GDM1 (cell line): ENCODE results near the gene TNFAIP2.
A peak's percentile ranks its signal among the peaks of the same experiment; 100 is the strongest.
"Not testable (repeated sequence)": the region's sequence is repeated elsewhere in the genome, so short reads cannot be mapped to it uniquely, and the experiment has no call there.

Experiments used
- DNase-seq: peaks from one replicate; lab custom pipeline; 2025; lab: John Stamatoyannopoulos, UW

Gene TNFAIP2

GRCh38 chr14:103107941-103108748 is 15.1 kb upstream of the TNFAIP2 start:
- no peak for DNase-seq

GRCh38 chr14:103108749-103109207 is 14.5 kb upstream of the TNFAIP2 start:
- no peak for DNase-seq

- no peak for DNase-seq
Observed at GRCh38 chr14:103109535-103110441, 13.5 kb upstream of the TNFAIP2 start.

- DNase-seq, result no peak
Observed at GRCh38 chr14:103110681-103111231, 12.5 kb upstream of the TNFAIP2 start.

GRCh38 chr14:103111232-103111868 is 11.9 kb upstream of the TNFAIP2 start:
- no peak for DNase-seq

GRCh38 chr14:103112400-103113243 is 10.6 kb upstream of the TNFAIP2 start:
- DNase-seq, result peak; percentile 46

GRCh38 chr14:103113303-103113702 is 10.0 kb upstream of the TNFAIP2 start:
- DNase-seq, result no peak

GRCh38 chr14:103113774-103114173 is 9.5 kb upstream of the TNFAIP2 start:
- no peak for DNase-seq

- DNase-seq, result not testable (repeated sequence)
Observed at GRCh38 chr14:103115086-103115679, 8.1 kb upstream of the TNFAIP2 start.

- DNase-seq, result no peak
Observed at GRCh38 chr14:103115845-103116572, 7.3 kb upstream of the TNFAIP2 start.

GRCh38 chr14:103116636-103117035 is 6.6 kb upstream of the TNFAIP2 start:
- DNase-seq, result no peak

- not testable (repeated sequence) for DNase-seq
Observed at GRCh38 chr14:103117499-103117898, 5.8 kb upstream of the TNFAIP2 start.

GRCh38 chr14:103118018-103118662 is 5.1 kb upstream of the TNFAIP2 start:
- DNase-seq, result peak; percentile 62

- DNase-seq, result peak; percentile 79
Observed at GRCh38 chr14:103118663-103119404, 4.4 kb upstream of the TNFAIP2 start.

GRCh38 chr14:103119527-103119926 is 3.7 kb upstream of the TNFAIP2 start:
- not testable (repeated sequence) for DNase-seq

GRCh38 chr14:103121121-103121845 is 2.0 kb upstream of the TNFAIP2 start:
- DNase-seq, result no peak

- peak; percentile 95 for DNase-seq
Observed at GRCh38 chr14:103121846-103122584, 1.2 kb upstream of the TNFAIP2 start.
